Measurements from ENCODE around the gene SLC46A3. TPM values are rescaled to one million over a fixed set of nuclear protein-coding genes. Genes with fewer than 3 reads are reported as not detected.
A peak's percentile ranks its signal among the peaks of the same experiment; 100 is the strongest.

The SLC46A3 gene
- polyA plus RNA-seq, 4 donors, result 24.8 to 316 (median 64.7) TPM

DNA sequence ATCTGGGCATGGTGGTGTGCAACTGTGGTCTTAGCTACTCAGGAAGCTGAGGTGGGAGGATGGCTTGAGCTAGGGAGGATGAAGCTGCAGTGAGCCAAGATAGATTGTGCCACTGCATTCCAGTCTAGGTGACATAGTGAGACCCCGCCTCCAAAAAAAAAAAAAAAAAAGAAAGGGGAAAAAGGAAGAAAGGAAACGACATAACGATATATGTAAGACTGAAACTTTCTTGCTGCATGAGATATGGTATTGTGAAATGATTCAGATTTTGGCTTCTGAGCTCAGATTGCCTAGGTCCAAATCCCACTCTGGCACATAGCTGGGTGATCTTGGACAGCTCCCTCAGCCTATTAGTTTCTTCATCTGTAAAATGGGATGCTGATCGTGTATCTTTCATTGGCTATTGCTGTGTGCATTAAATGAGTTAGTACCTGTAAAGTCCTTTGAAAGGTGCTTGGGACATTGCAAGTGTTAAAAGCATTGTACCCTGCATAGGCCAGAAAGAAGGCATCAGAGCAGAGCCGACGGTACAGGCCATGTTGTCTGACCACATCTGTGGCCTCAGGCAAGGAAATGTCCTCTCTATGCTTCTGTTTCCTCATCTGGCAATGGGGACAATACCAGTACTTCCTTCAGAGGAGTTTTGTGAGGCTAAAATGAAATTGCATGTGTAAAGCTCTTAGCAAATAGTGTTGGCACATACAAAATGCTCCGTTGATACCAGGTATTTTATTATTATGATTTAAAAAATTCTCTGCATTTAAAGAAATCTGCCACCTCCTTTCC, 32.6 kb upstream of the SLC46A3 start:
- FAIRE-seq (no peak), DNase-seq (no peak)
- peaks cover 0 to 10% (median 0%) of the 10 kb centered on the region in 3 donors for H3K4me1 ChIP-seq (ENCODE audit: control insufficient read depth in 3 of 3, insufficient read depth in 2 of 3, low read depth in 1 of 3, low read length in 2 of 3)
- no peaks in the 10 kb centered on the region for H3K27me3 ChIP-seq (ENCODE audit: control insufficient read depth in 3 of 3, insufficient read depth in 3 of 3, low read length in 3 of 3)
- WGBS, 3 donors, result 70 to 81% (median 74%) methylated on average over 7 of the region's 7 CpGs
- H3K36me3 ChIP-seq (ENCODE audit: control insufficient read depth in 3 of 3, insufficient read depth in 2 of 3, low read depth in 1 of 3, low read length in 3 of 3), result no peaks in the 10 kb centered on the region
- peaks cover 0 to 8% of the 10 kb centered on the region in 2 donors for H3K9me3 ChIP-seq (ENCODE audit: control insufficient read depth in 2 of 2, insufficient read depth in 1 of 2, low read depth in 1 of 2, low read length in 1 of 2)
- H3K27ac ChIP-seq (ENCODE audit: low read depth in 1 of 3, low read length in 2 of 3), result no peak overlapping the region
- no peak overlapping the region for H3K4me3 ChIP-seq (ENCODE audit: low read depth in 1 of 3, low read length in 3 of 3)

DNA sequence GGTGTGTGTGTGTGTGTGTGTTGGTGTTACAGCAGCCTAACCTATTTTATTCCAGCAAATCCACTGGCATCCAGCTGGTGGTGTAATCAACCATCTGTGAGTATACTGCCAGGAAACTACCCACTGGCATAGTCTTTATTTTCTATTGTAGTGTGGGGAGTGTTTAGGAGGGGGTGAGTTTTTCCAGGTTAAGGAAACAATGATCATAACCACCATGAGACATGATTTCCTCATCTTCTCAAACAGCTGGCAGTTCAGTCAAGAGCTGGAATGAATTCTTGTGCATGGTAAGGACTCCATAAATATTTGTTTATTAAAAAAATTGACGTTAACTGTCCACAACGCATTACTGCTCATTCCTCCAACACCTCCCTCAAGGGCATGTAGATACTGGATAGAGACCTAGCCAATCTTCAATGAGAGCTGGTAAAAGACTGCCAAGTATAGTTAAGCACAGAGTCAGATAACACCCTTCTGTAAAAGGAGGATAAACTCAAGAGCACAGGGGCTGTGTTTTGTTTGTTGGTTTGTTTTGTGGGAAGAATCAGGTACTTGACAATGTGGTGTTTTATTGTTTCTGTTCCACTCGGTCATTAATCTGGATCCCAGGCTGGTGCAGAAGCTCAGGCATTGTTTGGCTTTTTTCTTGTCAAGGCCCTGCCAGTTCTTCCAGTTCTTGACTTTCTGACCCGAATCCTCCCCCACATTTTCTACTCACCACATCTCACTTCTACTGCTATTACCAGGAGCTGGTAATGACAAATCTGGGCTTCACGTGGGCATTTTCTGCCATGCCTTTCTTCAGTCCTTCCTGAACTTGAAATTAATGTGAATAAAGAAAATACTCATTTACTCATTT, 31.6 kb upstream of the SLC46A3 start:
- no peak for DNase-seq
- Histone ChIP-seq H3K27ac (ENCODE audit: low read depth in 1 of 3, low read length in 2 of 3) (no peak overlapping the region), H3K36me3 (ENCODE audit: control insufficient read depth in 3 of 3, insufficient read depth in 2 of 3, low read depth in 1 of 3, low read length in 3 of 3) (no peaks in the 10 kb centered on the region), H3K4me3 (ENCODE audit: low read depth in 1 of 3, low read length in 3 of 3) (no peak overlapping the region), H3K4me1 (ENCODE audit: control insufficient read depth in 3 of 3, insufficient read depth in 2 of 3, low read depth in 1 of 3, low read length in 2 of 3) (peaks cover 0 to 10% (median 0%) of the 10 kb centered on the region in 3 donors), H3K27me3 (ENCODE audit: control insufficient read depth in 3 of 3, insufficient read depth in 3 of 3, low read length in 3 of 3) (no peaks in the 10 kb centered on the region), H3K9me3 (ENCODE audit: control insufficient read depth in 2 of 2, insufficient read depth in 1 of 2, low read depth in 1 of 2, low read length in 1 of 2) (peaks cover 0 to 8% of the 10 kb centered on the region in 2 donors)
- 75 to 83% (median 75%) methylated on average over 5 of the region's 5 CpGs for WGBS, 3 donors
- no peak for FAIRE-seq

DNA sequence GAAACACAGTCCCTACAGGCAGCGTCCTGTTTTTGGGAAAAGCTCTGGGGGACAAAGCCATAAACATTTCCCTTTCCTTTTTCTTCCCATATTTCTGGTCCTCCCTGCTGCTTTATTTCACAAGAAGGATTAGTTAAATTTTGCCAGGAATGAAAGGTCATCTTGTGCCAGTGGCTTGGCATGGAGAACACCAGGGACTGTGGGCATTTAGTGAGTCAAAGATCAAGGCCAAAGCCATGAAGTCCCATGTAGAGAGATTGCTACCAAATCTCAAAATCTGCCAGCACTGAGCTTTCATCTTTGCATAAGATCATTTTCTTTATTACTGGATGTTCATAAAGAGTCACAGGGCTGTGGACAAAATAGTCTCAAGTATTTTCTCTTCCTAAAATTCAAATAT, 29.1 kb upstream of the SLC46A3 start:
- Histone ChIP-seq H3K27me3 (ENCODE audit: control insufficient read depth in 3 of 3, insufficient read depth in 3 of 3, low read length in 3 of 3) (no peaks in the 10 kb centered on the region), H3K4me3 (ENCODE audit: low read depth in 1 of 3, low read length in 3 of 3) (no peak overlapping the region), H3K9me3 (ENCODE audit: control insufficient read depth in 2 of 2, insufficient read depth in 1 of 2, low read depth in 1 of 2, low read length in 1 of 2) (no peaks in the 10 kb centered on the region), H3K36me3 (ENCODE audit: control insufficient read depth in 3 of 3, insufficient read depth in 2 of 3, low read depth in 1 of 3, low read length in 3 of 3) (no peaks in the 10 kb centered on the region), H3K27ac (ENCODE audit: low read depth in 1 of 3, low read length in 2 of 3) (no peak overlapping the region), H3K4me1 (ENCODE audit: control insufficient read depth in 3 of 3, insufficient read depth in 2 of 3, low read depth in 1 of 3, low read length in 2 of 3) (no peaks in the 10 kb centered on the region)
- FAIRE-seq, result no peak
- no peak for DNase-seq
- 89 to 92% (median 90%) methylated on average over 1 of the region's 1 CpG for WGBS, 3 donors

DNA sequence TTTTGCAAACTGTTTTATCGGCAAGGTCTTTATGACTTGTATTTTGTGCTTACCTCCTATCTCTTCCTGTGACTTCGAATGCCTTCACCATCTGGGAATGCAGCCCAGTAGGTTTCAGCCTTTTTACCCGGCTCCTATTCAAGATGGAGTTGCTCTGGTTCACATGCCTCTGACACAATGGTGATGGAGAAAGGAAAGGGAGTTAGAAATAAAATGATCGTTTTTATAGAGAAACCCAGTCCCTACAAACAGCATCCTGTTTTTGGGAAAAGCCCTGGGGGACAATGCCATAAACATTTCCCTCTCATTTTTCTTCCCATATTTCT, 27.5 kb upstream of the SLC46A3 start:
- Histone ChIP-seq H3K36me3 (ENCODE audit: control insufficient read depth in 3 of 3, insufficient read depth in 2 of 3, low read depth in 1 of 3, low read length in 3 of 3) (no peaks in the 10 kb centered on the region), H3K9me3 (ENCODE audit: control insufficient read depth in 2 of 2, insufficient read depth in 1 of 2, low read depth in 1 of 2, low read length in 1 of 2) (no peaks in the 10 kb centered on the region), H3K27ac (ENCODE audit: low read depth in 1 of 3, low read length in 2 of 3) (no peak overlapping the region), H3K4me1 (ENCODE audit: control insufficient read depth in 3 of 3, insufficient read depth in 2 of 3, low read depth in 1 of 3, low read length in 2 of 3) (no peaks in the 10 kb centered on the region), H3K27me3 (ENCODE audit: control insufficient read depth in 3 of 3, insufficient read depth in 3 of 3, low read length in 3 of 3) (no peaks in the 10 kb centered on the region), H3K4me3 (ENCODE audit: low read depth in 1 of 3, low read length in 3 of 3) (no peak overlapping the region)
- no peak for DNase-seq
- 79 to 83% (median 83%) methylated on average over 4 of the region's 4 CpGs for WGBS, 3 donors
- no peak for FAIRE-seq

DNA sequence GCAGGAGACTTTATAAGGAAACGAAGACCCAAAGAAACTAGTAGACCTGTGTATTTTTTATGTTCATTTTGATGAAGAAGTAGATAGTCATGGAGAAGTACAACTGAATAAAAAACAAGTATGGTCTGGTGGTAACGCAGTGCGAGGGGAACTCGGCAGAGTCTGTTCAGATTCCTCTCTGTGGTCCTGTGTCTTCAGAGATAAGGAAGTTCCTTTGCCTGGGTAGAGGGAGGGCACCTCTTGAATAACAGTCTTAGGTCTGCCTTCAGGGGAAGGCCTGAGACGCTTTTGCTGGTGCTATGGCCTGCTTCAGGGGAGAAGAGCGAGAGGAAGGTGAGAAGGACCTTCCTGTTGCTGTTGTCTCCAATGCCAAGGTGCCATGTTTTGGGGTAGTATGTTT, 25.9 kb upstream of the SLC46A3 start:
- peak overlapping the region in 1 of 3 donors; percentile 33 for H3K27ac ChIP-seq (ENCODE audit: low read depth in 1 of 3, low read length in 2 of 3)
- no peaks in the 10 kb centered on the region for H3K36me3 ChIP-seq (ENCODE audit: control insufficient read depth in 3 of 3, insufficient read depth in 2 of 3, low read depth in 1 of 3, low read length in 3 of 3)
- no peaks in the 10 kb centered on the region for H3K4me1 ChIP-seq (ENCODE audit: control insufficient read depth in 3 of 3, insufficient read depth in 2 of 3, low read depth in 1 of 3, low read length in 2 of 3)
- DNase-seq (no peak), FAIRE-seq (no peak)
- H3K4me3 ChIP-seq (ENCODE audit: low read depth in 1 of 3, low read length in 3 of 3), result no peak overlapping the region
- H3K9me3 ChIP-seq (ENCODE audit: control insufficient read depth in 2 of 2, insufficient read depth in 1 of 2, low read depth in 1 of 2, low read length in 1 of 2), result no peaks in the 10 kb centered on the region
- WGBS, 3 donors, result 73 to 78% (median 75%) methylated on average over 6 of the region's 6 CpGs
- no peaks in the 10 kb centered on the region for H3K27me3 ChIP-seq (ENCODE audit: control insufficient read depth in 3 of 3, insufficient read depth in 3 of 3, low read length in 3 of 3)

DNA sequence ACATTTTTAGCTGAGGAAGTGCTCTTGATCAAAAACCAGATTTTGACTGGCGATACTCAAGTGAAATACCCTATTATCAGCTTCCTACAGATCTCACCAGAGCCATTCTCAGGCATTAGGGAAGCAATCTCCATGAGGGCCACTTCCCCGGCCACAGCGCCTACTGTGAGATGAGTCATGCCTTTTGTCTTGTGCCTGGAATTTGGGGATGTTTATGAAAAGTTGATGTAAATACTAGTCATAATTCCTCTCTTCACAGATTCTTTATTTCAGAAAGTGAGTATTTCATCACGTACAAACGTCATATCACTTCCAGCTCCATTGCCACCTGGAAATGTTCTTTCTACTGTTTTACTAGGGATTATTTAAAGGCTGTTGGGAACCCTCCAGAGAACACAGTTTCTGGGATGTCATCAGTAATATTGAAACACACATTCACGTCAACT, 25.3 kb upstream of the SLC46A3 start:
- Histone ChIP-seq H3K27me3 (ENCODE audit: control insufficient read depth in 3 of 3, insufficient read depth in 3 of 3, low read length in 3 of 3) (no peaks in the 10 kb centered on the region), H3K4me3 (ENCODE audit: low read depth in 1 of 3, low read length in 3 of 3) (no peak overlapping the region), H3K27ac (ENCODE audit: low read depth in 1 of 3, low read length in 2 of 3) (no peak overlapping the region), H3K36me3 (ENCODE audit: control insufficient read depth in 3 of 3, insufficient read depth in 2 of 3, low read depth in 1 of 3, low read length in 3 of 3) (no peaks in the 10 kb centered on the region), H3K9me3 (ENCODE audit: control insufficient read depth in 2 of 2, insufficient read depth in 1 of 2, low read depth in 1 of 2, low read length in 1 of 2) (no peaks in the 10 kb centered on the region), H3K4me1 (ENCODE audit: control insufficient read depth in 3 of 3, insufficient read depth in 2 of 3, low read depth in 1 of 3, low read length in 2 of 3) (no peaks in the 10 kb centered on the region)
- DNase-seq (no peak), FAIRE-seq (no peak)
- 63 to 83% (median 76%) methylated on average over 6 of the region's 6 CpGs for WGBS, 3 donors

DNA sequence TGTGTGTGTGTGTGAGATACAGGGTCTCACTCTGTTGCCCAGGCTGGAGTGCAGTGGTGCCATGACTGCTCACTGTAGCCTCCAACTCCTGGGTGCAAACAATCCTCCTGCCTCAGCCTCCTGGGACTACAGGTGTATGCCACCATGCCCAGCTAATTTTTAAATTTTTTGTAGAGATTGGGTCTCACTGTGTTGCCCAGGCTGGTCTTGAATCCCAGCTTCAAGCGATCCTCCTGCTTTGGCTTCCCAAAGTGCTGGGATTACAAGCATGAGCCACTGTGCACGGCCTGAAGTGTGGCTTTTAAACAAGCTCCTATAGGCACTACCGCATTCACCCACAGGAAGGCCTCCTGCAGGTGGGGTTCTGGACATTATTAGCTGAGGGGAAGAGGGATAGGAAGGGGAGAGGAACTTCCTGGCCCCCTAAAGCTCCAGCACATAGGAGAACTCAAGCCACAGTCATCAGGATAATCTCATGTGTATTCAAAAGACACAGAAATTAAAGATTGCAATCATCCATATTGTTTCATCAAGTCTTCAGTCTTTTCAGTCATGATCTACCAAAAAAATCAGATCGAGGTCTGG, 24.8 kb upstream of the SLC46A3 start:
- Histone ChIP-seq H3K4me1 (ENCODE audit: control insufficient read depth in 3 of 3, insufficient read depth in 2 of 3, low read depth in 1 of 3, low read length in 2 of 3) (no peaks in the 10 kb centered on the region), H3K4me3 (ENCODE audit: low read depth in 1 of 3, low read length in 3 of 3) (no peak overlapping the region), H3K27ac (ENCODE audit: low read depth in 1 of 3, low read length in 2 of 3) (peak overlapping the region in 1 of 3 donors; percentile 52), H3K36me3 (ENCODE audit: control insufficient read depth in 3 of 3, insufficient read depth in 2 of 3, low read depth in 1 of 3, low read length in 3 of 3) (no peaks in the 10 kb centered on the region), H3K27me3 (ENCODE audit: control insufficient read depth in 3 of 3, insufficient read depth in 3 of 3, low read length in 3 of 3) (no peaks in the 10 kb centered on the region), H3K9me3 (ENCODE audit: control insufficient read depth in 2 of 2, insufficient read depth in 1 of 2, low read depth in 1 of 2, low read length in 1 of 2) (no peaks in the 10 kb centered on the region)
- FAIRE-seq (no peak), DNase-seq (no peak)
- whole genome bisulfite sequencing, 3 donors, result 76 to 88% (median 81%) methylated on average over 4 of the region's 4 CpGs

DNA sequence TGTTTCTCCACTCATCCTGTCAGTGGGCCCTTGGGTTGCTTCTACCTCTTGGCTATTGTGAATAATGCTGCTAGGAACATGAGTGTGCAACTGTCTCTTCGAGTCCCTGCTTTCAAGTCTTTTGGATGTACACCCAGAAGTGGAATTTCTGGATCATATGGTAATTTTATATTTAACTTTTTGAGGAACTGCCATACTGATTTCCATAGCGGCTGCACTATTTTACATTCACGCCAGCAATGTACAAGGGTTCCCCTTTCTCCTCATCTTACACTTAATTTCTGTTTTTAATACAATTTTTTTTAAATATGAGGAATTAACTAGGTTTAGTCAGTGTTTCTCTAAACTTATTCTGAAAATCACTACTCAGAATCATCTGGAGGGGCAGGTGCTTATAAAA, 24.2 kb upstream of the SLC46A3 start:
- peak overlapping the region in 1 of 3 donors; percentile 47 for H3K27ac ChIP-seq (ENCODE audit: low read depth in 1 of 3, low read length in 2 of 3)
- no peak for FAIRE-seq
- no peak overlapping the region for H3K4me3 ChIP-seq (ENCODE audit: low read depth in 1 of 3, low read length in 3 of 3)
- no peak for DNase-seq
- no peaks in the 10 kb centered on the region for H3K9me3 ChIP-seq (ENCODE audit: control insufficient read depth in 2 of 2, insufficient read depth in 1 of 2, low read depth in 1 of 2, low read length in 1 of 2)
- H3K36me3 ChIP-seq (ENCODE audit: control insufficient read depth in 3 of 3, insufficient read depth in 2 of 3, low read depth in 1 of 3, low read length in 3 of 3), result no peaks in the 10 kb centered on the region
- H3K27me3 ChIP-seq (ENCODE audit: control insufficient read depth in 3 of 3, insufficient read depth in 3 of 3, low read length in 3 of 3), result no peaks in the 10 kb centered on the region
- 84 to 88% (median 86%) methylated on average over 3 of the region's 3 CpGs for WGBS, 3 donors
- no peaks in the 10 kb centered on the region for H3K4me1 ChIP-seq (ENCODE audit: control insufficient read depth in 3 of 3, insufficient read depth in 2 of 3, low read depth in 1 of 3, low read length in 2 of 3)

Measured in small intestine (tissue), 7 donors.